Epithelial cell of prostate (primary cell): Measurements from ENCODE around the gene TRPM4.
"Not testable (repeated sequence)": the region's sequence is repeated elsewhere in the genome, so short reads cannot be mapped to it uniquely, and the experiment has no call there.

ENCODE experiments used
- DNase-seq: peaks from one replicate; pipeline ENCODE4 v3.0.0-alpha.2; 2011; ENCODE audit warnings: low read depth, low spot score
- H3K27ac ChIP-seq: fragments of 450-650 bp; 2 replicates; pipeline ENCODE4 v1.5.1; 2017; ENCODE audit warnings: mild to moderate bottlenecking

Gene TRPM4

GRCh38 chr19:49180659-49181058, 23.1 kb downstream of the TRPM4 start:
- H3K27ac ChIP-seq = no peak overlapping the region
- DNase-seq = no peak

DNA sequence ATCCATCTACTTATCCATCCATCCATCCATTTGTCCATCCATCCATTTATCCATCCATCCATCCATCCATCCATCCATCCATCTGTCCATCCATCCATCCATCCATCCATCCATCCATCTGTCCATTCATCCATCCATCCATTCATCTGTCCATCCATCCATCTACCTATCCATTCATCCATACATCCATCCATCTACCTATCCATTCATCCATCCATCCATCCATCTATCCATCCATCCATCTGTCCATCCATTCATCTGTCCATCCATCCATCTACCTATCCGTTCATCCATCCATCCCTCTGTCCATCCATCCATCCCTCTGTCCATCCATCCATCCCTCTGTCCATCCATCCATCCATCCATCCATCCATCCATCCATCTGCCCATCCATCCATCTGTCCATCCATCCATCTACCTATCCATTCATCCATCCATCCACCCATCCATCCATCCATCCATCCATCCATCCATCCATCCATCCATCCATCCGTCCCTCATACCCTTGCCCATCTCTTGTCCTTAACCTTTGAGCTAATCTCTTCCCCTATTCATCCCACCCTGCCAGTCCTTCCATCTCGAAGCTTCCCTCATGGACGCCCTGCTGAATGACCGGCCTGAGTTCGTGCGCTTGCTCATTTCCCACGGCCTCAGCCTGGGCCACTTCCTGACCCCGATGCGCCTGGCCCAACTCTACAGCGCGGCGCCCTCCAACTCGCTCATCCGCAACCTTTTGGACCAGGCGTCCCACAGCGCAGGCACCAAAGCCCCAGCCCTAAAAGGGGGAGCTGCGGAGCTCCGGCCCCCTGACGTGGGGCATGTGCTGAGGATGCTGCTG, 24.6 kb downstream of the TRPM4 start:
- H3K27ac ChIP-seq, DNase-seq: not testable (repeated sequence)

- H3K27ac ChIP-seq = no peak overlapping the region
- DNase-seq = no peak
Measured at GRCh38 chr19:49182848-49183375, 25.3 kb downstream of the TRPM4 start.

DNA sequence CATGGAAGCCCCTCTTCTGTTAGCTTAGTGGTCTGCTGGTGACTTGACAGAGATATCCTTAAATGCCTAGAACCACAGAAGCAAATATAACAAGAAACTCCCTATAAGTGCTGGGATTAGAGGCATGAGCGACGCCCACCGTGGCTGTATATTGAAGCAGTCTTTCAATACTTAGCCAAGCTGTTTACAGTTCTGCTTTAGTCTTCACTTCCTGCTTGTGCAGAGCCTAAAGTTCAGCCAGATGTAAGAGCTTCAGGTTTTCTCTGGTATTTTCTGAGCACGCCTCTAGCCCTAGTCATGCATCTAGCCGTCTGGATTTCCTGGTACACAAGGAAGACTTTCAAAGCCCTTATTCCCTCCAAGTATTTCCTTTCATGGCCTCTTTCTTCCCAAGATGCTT, 28.5 kb downstream of the TRPM4 start:
- H3K27ac ChIP-seq = no peak overlapping the region
- no peak for DNase-seq

DNA sequence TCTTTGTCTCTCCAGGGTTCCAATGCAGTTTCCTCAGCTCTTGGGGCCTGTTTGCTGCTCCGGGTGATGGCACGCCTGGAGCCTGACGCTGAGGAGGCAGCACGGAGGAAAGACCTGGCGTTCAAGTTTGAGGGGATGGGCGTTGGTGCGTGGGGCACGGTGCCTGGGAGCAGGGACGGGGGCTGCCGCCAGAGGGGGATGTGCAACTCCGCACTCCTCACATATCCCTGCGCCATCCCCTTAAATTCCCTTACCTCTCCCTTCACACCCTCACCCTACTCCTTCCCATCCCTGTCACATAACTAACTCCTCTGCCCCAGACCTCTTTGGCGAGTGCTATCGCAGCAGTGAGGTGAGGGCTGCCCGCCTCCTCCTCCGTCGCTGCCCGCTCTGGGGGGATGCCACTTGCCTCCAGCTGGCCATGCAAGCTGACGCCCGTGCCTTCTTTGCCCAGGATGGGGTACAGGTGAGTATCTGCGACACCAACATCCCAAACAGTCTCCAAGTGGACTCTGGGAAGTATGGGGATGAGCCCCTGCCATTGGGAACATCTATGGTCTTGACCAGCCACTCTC, 31.1 kb downstream of the TRPM4 start:
- no peak for DNase-seq
- H3K27ac ChIP-seq = no peak overlapping the region

DNA sequence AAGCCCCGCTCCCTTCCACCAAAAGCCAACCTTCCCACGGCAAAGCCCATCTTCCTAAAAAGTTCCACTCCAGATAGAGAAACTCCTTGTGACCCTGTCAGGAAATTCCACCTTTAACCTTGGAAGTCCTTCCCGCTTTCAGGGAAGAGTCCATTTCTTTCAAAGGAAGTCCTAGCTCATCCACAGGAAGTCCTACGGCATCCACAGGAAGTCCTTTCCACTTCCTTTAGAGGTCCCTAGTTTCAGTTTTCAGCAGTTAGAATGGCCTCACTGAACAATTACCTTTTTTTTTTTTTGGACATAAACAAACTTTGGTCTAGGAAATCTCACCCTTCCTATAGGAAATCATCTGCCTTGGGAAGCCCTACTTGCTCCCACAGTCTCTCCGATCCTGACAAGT, 31.7 kb downstream of the TRPM4 start:
- H3K27ac ChIP-seq = no peak overlapping the region
- no peak for DNase-seq

- no peak for DNase-seq
- no peak overlapping the region for H3K27ac ChIP-seq
Measured at GRCh38 chr19:49190781-49191180, 33.2 kb downstream of the TRPM4 start.

- H3K27ac ChIP-seq = no peak overlapping the region
- no peak for DNase-seq
Measured at GRCh38 chr19:49193822-49194394, 36.3 kb downstream of the TRPM4 start.

DNA sequence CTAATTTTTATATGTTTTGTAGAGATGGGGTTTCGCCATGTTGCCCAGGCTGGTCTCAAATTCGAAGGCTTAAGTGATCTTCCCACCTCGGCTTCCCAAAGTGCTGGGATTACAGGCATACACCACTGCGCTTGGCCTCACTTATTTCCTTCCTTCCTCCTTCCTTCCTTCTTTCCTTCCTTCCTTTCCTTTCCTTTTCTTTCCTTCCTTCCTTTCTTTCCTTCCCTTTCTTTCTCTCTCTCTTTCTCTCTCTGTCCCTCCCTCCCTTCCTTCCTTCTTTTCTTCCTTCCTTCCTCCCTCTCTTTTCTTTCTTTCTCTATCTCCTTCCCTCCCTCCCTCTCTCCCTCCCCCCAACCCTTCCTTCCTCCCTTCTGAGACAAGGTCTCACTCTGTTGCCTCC, 36.8 kb downstream of the TRPM4 start:
- no peak for DNase-seq
- no peak overlapping the region for H3K27ac ChIP-seq

DNA sequence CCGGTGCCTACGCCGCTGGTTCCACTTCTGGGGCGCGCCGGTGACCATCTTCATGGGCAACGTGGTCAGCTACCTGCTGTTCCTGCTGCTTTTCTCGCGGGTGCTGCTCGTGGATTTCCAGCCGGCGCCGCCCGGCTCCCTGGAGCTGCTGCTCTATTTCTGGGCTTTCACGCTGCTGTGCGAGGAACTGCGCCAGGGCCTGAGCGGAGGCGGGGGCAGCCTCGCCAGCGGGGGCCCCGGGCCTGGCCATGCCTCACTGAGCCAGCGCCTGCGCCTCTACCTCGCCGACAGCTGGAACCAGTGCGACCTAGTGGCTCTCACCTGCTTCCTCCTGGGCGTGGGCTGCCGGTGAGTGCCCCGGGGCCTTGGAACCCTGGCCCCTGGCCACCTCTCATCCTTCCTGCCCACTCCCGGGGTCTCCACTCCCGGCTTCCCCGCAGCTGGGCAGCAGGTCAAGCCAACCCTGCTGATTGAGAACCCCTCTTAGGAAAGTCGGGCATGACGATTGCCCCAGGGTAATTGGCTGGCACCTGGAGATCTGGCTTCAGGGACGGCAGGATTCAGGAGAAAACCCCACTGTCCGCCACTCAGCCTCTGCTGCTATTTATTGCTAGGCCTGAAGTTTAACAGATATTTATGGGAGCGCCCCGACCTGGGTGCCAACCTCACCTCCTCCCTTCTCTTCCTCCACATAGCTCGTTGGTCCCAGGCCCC, 39.1 kb downstream of the TRPM4 start:
- DNase-seq = no peak
- no peak overlapping the region for H3K27ac ChIP-seq

GRCh38 chr19:49200238-49200862, 42.8 kb downstream of the TRPM4 start:
- H3K27ac ChIP-seq = peak overlapping the region; percentile 18
- no peak for DNase-seq

DNA sequence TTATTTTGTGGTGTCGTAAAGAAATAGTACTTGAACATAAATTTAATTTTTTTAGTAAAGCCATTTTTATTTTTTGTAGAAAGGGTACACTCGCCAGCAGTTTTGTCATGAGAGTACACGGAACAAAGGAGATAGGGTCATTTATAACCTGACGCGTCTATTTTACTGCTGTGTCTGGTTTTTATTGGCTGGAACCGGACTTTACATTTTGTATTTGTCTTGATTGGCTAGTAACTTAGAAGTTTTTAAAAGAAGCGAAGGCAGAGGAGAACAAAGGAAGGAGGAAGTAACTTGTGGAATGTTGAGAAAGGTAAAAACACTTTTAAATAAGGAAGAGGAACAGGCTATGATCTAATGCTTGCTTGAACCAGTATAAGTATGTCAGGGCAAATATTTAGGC, 43.5 kb downstream of the TRPM4 start:
- peak overlapping the region; percentile 18 for H3K27ac ChIP-seq

GRCh38 chr19:49205114-49205513, 47.5 kb downstream of the TRPM4 start:
- DNase-seq = no peak
- peak overlapping the region; percentile 74 for H3K27ac ChIP-seq

More for the DNA sequence above, 43.5 kb downstream of the TRPM4 start:
- no peak for DNase-seq

GRCh38 chr19:49209502-49209901, 51.9 kb downstream of the TRPM4 start:
- H3K27ac ChIP-seq, DNase-seq: not testable (repeated sequence)

DNA sequence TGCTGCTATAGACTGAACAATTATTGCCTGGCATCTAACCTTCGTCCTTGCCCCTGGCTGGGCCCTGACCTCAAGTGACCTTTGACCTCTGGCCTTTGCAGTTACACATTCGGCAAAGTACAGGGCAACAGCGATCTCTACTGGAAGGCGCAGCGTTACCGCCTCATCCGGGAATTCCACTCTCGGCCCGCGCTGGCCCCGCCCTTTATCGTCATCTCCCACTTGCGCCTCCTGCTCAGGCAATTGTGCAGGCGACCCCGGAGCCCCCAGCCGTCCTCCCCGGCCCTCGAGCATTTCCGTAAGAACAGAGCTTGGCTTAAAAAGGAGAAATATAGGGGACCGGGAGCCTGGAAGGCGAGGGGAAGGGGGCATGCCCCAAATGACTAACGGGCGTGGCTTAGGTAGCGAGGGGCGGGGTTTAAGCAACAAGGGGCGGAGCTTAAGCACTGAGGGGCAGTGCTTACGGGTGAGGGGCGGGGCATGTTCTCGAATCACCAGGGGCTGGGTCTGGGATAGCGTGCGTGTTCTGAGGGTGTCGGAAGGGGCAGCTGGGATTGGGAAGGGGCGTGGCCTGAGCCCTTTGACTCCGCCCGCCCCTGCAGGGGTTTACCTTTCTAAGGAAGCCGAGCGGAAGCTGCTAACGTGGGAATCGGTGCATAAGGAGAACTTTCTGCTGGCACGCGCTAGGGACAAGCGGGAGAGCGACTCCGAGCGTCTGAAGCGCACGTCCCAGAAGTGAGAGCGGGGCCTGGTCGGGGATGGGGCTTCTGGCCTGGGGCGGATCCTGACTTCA, 52.7 kb downstream of the TRPM4 start:
- no peak overlapping the region for H3K27ac ChIP-seq
- DNase-seq = no peak

DNA sequence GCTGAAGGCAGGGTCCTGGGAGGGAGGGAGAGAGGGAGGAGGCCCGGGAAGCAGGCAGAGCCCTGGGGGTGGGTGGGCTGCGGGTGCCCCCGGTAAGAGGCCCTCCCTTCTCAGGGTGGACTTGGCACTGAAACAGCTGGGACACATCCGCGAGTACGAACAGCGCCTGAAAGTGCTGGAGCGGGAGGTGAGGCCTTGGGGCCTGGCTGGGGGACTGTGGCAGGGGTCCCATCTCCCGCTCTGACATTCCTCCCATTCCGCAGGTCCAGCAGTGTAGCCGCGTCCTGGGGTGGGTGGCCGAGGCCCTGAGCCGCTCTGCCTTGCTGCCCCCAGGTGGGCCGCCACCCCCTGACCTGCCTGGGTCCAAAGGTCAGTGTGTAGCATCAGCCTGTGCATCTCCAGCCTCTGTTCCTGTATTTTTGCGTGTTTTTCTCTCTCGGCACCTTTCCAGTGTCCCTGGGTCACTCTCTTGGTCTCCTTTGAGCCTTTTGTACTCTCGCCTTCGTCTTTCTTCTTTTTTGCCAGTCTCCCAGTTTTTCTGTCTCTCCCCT, 53.4 kb downstream of the TRPM4 start:
- no peak for DNase-seq
- no peak overlapping the region for H3K27ac ChIP-seq

GRCh38 chr19:49212016-49212701, 54.6 kb downstream of the TRPM4 start:
- no peak overlapping the region for H3K27ac ChIP-seq
- DNase-seq = no peak

DNA sequence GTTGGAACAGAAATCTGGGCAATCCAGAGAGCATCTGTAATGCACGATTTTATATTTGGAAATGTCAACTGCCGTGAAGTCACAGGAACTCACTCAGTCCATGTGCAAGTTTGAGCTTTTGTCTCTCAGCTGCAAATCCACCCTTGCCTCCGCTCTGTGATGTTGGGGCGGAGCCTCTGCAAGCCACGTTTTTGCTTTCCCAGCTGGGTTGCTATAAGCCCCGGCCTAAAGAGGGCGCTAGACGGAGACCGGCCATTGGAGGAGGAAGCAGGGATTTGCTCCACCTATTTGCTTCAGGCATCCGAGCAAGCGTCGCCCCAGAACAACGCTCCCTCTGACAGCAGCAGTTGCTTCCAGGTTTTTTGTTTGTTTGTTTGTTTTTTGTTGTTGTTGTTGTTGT, 56.2 kb downstream of the TRPM4 start:
- no peak for DNase-seq
- H3K27ac ChIP-seq = no peak overlapping the region

- DNase-seq = no peak
- no peak overlapping the region for H3K27ac ChIP-seq
Measured at GRCh38 chr19:49214701-49215100, 57.1 kb downstream of the TRPM4 start.
